Esophagus muscularis mucosa (tissue), 4 donors: ENCODE measurements around the gene KRTAP5-3. TPM values are rescaled to one million over a fixed set of nuclear protein-coding genes. Genes with fewer than 3 reads are reported as not detected.

Source experiments
- DNase-seq: peaks from one replicate; pipeline ENCODE4 v3.0.0-alpha.2; 2017; ENCODE audit errors: extremely low spot score
- H3K27ac ChIP-seq, 4 donors: fragments of 200-600 bp; sonication (generic); replicated peaks in 1 of 4; 1 replicate in 3 of 4; 2 replicates in 1 of 4; pipeline ENCODE4 v1.5.1; 2016 to 2019; ENCODE audit warnings: mild to moderate bottlenecking in 1 of 4
- H3K27me3 ChIP-seq, 4 donors: fragments of 200-600 bp; sonication (generic); one replicate each; pipeline versions ENCODE4 v1.5.1 to v1.6.0; 2016 to 2019
- H3K36me3 ChIP-seq, 4 donors: fragments of 200-600 bp; sonication (generic); one replicate each; pipeline ENCODE4 v1.5.1; 2016 to 2019
- H3K4me1 ChIP-seq, 4 donors: fragments of 200-600 bp; sonication (generic); one replicate each; pipeline ENCODE4 v1.5.1; 2016 to 2019
- H3K4me3 ChIP-seq, 4 donors: fragments of 200-600 bp; sonication (generic); 1 replicate in 2 of 4; 2 replicates in 2 of 4; pipeline ENCODE4 v1.5.1; 2016 to 2019; ENCODE audit warnings: mild to moderate bottlenecking in 4 of 4, moderate library complexity in 1 of 4
- H3K9me3 ChIP-seq, 4 donors: fragments of 200-600 bp; sonication (generic); 1 replicate in 3 of 4; 2 replicates in 1 of 4; pipeline ENCODE4 v1.5.1; 2016 to 2019
- EP300 ChIP-seq: sonication (generic); formaldehyde crosslinking; IDR thresholded peaks from one replicate; pipeline ENCODE4 v1.6.1; 2017; ENCODE audit warnings: antibody characterized with exemption
- POLR2A ChIP-seq: fragments of 450-650 bp; IDR thresholded peaks from one replicate; pipeline ENCODE4 v1.6.1; 2017; ENCODE audit warnings: antibody characterized with exemption, moderate library complexity, mild to moderate bottlenecking, low read depth
- POLR2AphosphoS5 ChIP-seq, 2 donors: sonication (generic); formaldehyde crosslinking; IDR thresholded peaks; one replicate each; pipeline ENCODE4 v1.6.1; 2017; ENCODE audit warnings: antibody characterized with exemption in 2 of 2
- WGBS: methylation state at CpG from one replicate; pipeline ENCODE4 v1.1.5; 2018; 5-methylcytosine and 5-hydroxymethylcytosine counted together
- intact Hi-C: fragments of 100-400 bp; cut with DNase I; formaldehyde crosslinking; loops from one replicate; pipeline ENCODE4 v1.15.1; 2023
- total RNA-seq, 4 donors: library from RNA; depleted of rRNA; stranded (reverse); fragments of >200 nt; gene quantifications; one replicate each; pipeline versions ENCODE4 v1.1.0 to v1.2.1, GENCODE V29; 2016
- TF ChIP-seq, protein P1 (sequence below), 3 experiments: fragments of 200-600 bp in 2 of 3; fragments of 450-650 bp in 1 of 3; sonication (generic) in 2 of 3; IDR thresholded peaks; one replicate each; pipeline ENCODE4 v1.5.1; 2017 to 2019; ENCODE audit warnings: antibody characterized with exemption in 3 of 3, mild to moderate bottlenecking in 2 of 3, moderate library complexity in 1 of 3

The KRTAP5-3 gene
- total RNA-seq, 4 donors from 2014 or later = not detected

DNA sequence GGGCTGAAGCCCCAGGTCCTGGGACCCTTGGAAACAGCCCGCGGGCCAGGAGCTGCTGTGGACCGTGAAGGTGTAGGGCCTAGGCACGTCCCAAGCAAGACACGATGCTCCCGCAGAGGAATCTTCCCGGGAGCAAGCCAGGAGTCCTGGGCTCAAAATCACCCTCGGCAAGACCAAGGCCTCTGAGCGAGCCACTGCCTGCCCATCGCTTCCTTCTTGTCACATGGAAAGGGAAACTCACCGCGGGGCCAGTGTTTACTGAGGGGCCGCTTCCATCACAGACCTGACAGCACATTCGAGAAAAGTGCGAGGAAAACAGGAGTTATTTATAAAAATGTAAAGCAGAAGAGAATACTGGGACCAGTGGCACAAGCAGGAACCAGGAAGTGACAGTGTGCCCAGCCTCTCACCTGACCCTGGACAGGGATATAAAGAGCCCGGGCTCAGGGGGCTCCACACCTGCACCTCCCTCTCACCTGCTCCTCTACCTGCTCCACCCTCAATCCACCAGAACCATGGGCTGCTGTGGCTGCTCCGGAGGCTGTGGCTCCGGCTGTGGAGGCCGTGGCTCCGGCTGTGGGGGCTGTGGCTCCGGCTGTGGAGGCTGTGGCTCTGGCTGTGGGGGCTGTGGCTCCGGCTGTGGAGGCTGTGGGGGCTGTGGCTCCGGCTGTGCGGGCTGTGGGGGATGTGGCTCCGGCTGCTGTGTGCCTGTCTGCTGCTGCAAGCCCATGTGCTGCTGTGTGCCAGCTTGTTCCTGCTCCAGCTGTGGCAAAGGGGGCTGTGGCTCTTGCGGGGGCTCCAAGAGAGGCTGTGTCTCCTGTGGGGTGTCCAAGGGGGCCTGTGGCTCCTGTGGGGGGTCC, 21.3 kb upstream of the KRTAP5-3 start, which contains the start of gene KRTAP5-5:
TSS of gene KRTAP5-5 (plus strand) at position 450 of the 860 bp plus-strand sequence. CDS start at position 516, 66 bp downstream.
- TF ChIP-seq POLR2A (no peak), EP300 (no peak), POLR2AphosphoS5 (IDR thresholded peaks at IDR 0.05) (no peak)
- TF ChIP-seq, protein P1, sequence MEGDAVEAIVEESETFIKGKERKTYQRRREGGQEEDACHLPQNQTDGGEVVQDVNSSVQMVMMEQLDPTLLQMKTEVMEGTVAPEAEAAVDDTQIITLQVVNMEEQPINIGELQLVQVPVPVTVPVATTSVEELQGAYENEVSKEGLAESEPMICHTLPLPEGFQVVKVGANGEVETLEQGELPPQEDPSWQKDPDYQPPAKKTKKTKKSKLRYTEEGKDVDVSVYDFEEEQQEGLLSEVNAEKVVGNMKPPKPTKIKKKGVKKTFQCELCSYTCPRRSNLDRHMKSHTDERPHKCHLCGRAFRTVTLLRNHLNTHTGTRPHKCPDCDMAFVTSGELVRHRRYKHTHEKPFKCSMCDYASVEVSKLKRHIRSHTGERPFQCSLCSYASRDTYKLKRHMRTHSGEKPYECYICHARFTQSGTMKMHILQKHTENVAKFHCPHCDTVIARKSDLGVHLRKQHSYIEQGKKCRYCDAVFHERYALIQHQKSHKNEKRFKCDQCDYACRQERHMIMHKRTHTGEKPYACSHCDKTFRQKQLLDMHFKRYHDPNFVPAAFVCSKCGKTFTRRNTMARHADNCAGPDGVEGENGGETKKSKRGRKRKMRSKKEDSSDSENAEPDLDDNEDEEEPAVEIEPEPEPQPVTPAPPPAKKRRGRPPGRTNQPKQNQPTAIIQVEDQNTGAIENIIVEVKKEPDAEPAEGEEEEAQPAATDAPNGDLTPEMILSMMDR (IDR thresholded peaks at IDR 0.05) = no peak
- Histone ChIP-seq H3K4me3 (no peak within 1 kb of the TSS), H3K27me3 (peaks cover 0 to 56% (median 1%) of the 10 kb centered on the region in 4 donors), H3K36me3 (no peaks in the 10 kb centered on the region), H3K4me1 (peaks cover 3 to 9% (median 7%) of the 10 kb centered on the region in 4 donors), H3K9me3 (no peaks in the 10 kb centered on the region), H3K27ac (no peak within 1 kb of the TSS)
- WGBS = 82% methylated on average over 15 of the region's 26 CpGs
- no peak for DNase-seq
- intact Hi-C loops = loop anchor here (2.0 kb wide), 1 partner anchor 83 kb away; no protein-coding TSS in a partner anchor

- no peaks in the 10 kb centered on the region for H3K9me3 ChIP-seq
- H3K4me3 ChIP-seq = no peak overlapping the region
- H3K27me3 ChIP-seq = peaks cover 0 to 48% (median 1%) of the 10 kb centered on the region in 4 donors
- no peaks in the 10 kb centered on the region for H3K36me3 ChIP-seq
- intact Hi-C loops = loop anchor here (2.0 kb wide), 1 partner anchor 82 kb away; no protein-coding TSS in a partner anchor
- no peak overlapping the region for H3K27ac ChIP-seq
- TF ChIP-seq POLR2AphosphoS5 (IDR thresholded peaks at IDR 0.05) (no peak), POLR2A (no peak), EP300 (no peak)
- TF ChIP-seq, protein P1 (IDR thresholded peaks at IDR 0.05) = peak; percentile 72 to 97 (median 77)
- no peak for DNase-seq
- 49% methylated on average over 19 of the region's 35 CpGs for WGBS
- peaks cover 3 to 9% (median 7%) of the 10 kb centered on the region in 4 donors for H3K4me1 ChIP-seq
Observed at GRCh38 chr11:1628506-1629325, 20.5 kb upstream of the KRTAP5-3 start.

DNA sequence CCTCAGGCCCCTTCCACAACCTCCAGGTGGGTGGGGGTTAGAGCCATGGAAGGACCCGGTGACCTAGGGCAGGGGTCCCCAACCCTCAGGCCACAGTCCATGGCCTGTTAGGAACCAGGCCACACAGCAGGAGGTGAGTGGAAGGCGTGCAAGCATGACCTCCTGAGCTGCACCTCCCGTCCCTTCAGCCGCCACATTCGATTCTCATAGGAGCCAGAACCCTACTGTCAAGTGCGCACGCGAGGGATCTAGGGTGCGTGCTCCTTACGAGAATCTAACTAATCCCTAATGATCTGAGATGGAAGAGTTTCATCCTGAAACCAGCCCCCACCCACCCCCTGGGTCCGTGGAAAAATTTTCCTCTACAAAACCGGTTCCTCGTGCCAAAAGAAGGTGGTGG, 17.3 kb upstream of the KRTAP5-3 start:
- DNase-seq = no peak
- no peak for TF ChIP-seq POLR2A
- TF ChIP-seq POLR2AphosphoS5 (IDR thresholded peaks at IDR 0.05) = no peak
- TF ChIP-seq EP300 = no peak
- TF ChIP-seq, protein P1 (IDR thresholded peaks at IDR 0.05) = no peak
- Histone ChIP-seq H3K9me3 (no peaks in the 10 kb centered on the region), H3K36me3 (no peaks in the 10 kb centered on the region), H3K27me3 (peaks cover 0 to 32% (median 0%) of the 10 kb centered on the region in 4 donors), H3K4me1 (peaks cover 3 to 9% (median 7%) of the 10 kb centered on the region in 4 donors), H3K4me3 (no peak overlapping the region), H3K27ac (no peak overlapping the region)
- intact Hi-C loops = no loop called here
- 92% methylated on average over 12 of the region's 13 CpGs for WGBS

GRCh38 chr11:1624621-1625020, 16.4 kb upstream of the KRTAP5-3 start:
- no peaks in the 10 kb centered on the region for H3K36me3 ChIP-seq
- no peak for DNase-seq
- TF ChIP-seq EP300 (no peak), POLR2A (no peak), POLR2AphosphoS5 (IDR thresholded peaks at IDR 0.05) (no peak)
- TF ChIP-seq, protein P1 (IDR thresholded peaks at IDR 0.05) = no peak
- peaks cover 0 to 32% (median 0%) of the 10 kb centered on the region in 4 donors for H3K27me3 ChIP-seq
- peaks cover 3 to 9% (median 7%) of the 10 kb centered on the region in 4 donors for H3K4me1 ChIP-seq
- no peaks in the 10 kb centered on the region for H3K9me3 ChIP-seq
- no peak overlapping the region for H3K4me3 ChIP-seq
- no peak overlapping the region for H3K27ac ChIP-seq
- intact Hi-C loops = no loop called here
- WGBS = 89% methylated on average over 16 of the region's 16 CpGs
